Parathyroid adenoma (tissue), 2 donors: ENCODE results near the gene RAB20.
"Not testable (repeated sequence)": the region's sequence is repeated elsewhere in the genome, so short reads cannot be mapped to it uniquely, and the experiment has no call there.

Source experiments
- H2AFZ ChIP-seq: fragments of 300-600 bp; sonication (generic); one replicate; pipeline ENCODE4 v1.7.0; 2017; ENCODE audit warnings: antibody characterized with exemption, mild to moderate bottlenecking
- H3K27ac ChIP-seq: fragments of 300-600 bp; sonication (generic); one replicate; pipeline ENCODE4 v1.7.0; 2017
- H3K27me3 ChIP-seq: fragments of 300-600 bp; sonication (generic); one replicate; pipeline ENCODE4 v1.7.0; 2017; ENCODE audit warnings: low read length; ENCODE audit not compliant: control insufficient read depth, insufficient read depth
- H3K36me3 ChIP-seq: fragments of 300-600 bp; sonication (generic); one replicate; pipeline ENCODE4 v1.7.0; 2017; ENCODE audit warnings: low read length; ENCODE audit not compliant: control insufficient read depth, insufficient read depth
- H3K4me1 ChIP-seq: fragments of 300-600 bp; sonication (generic); one replicate; pipeline ENCODE4 v1.7.0; 2017; ENCODE audit warnings: control low read depth
- H3K4me2 ChIP-seq: fragments of 300-600 bp; sonication (generic); one replicate; pipeline ENCODE4 v1.7.0; 2017; ENCODE audit warnings: low read length
- H3K4me3 ChIP-seq: fragments of 300-600 bp; sonication (generic); one replicate; pipeline ENCODE4 v1.7.0; 2017; ENCODE audit warnings: low read depth, low read length
- H3K79me2 ChIP-seq: fragments of 300-600 bp; sonication (generic); one replicate; pipeline ENCODE4 v1.7.0; 2017; ENCODE audit warnings: control low read depth
- H3K9ac ChIP-seq: fragments of 300-600 bp; sonication (generic); one replicate; pipeline ENCODE4 v1.7.0; 2017; ENCODE audit warnings: mild to moderate bottlenecking
- H3K9me3 ChIP-seq: fragments of 300-600 bp; sonication (generic); one replicate; pipeline ENCODE4 v1.7.0; 2017; ENCODE audit warnings: low read length; ENCODE audit not compliant: control insufficient read depth
- CTCF ChIP-seq: fragments of 300-600 bp; sonication (generic); IDR thresholded peaks from one replicate; pipeline ENCODE4 v1.7.0; 2017; ENCODE audit warnings: antibody characterized with exemption, mild to moderate bottlenecking
- donor health status: primary hyperparathyroidism.

The RAB20 gene

GRCh38 chr13:110492679-110493593, 68.6 kb downstream of the RAB20 start:
- Histone ChIP-seq H3K9ac (no peak overlapping the region), H3K9me3 (no peaks in the 10 kb centered on the region), H3K36me3 (no peaks in the 10 kb centered on the region), H3K79me2 (no peaks in the 10 kb centered on the region), H3K4me2 (no peak overlapping the region), H2AFZ (no peak overlapping the region), H3K4me3 (no peak overlapping the region), H3K4me1 (no peaks in the 10 kb centered on the region), H3K27ac (no peak overlapping the region), H3K27me3 (no peaks in the 10 kb centered on the region)
- TF ChIP-seq CTCF, result no peak

GRCh38 chr13:110491869-110492678, 69.4 kb downstream of the RAB20 start:
- Histone ChIP-seq H3K9me3 (no peaks in the 10 kb centered on the region), H3K27me3 (no peaks in the 10 kb centered on the region), H3K9ac (no peak overlapping the region), H3K27ac (no peak overlapping the region), H3K79me2 (no peaks in the 10 kb centered on the region), H3K4me2 (no peak overlapping the region), H3K36me3 (no peaks in the 10 kb centered on the region), H3K4me3 (no peak overlapping the region), H3K4me1 (no peaks in the 10 kb centered on the region), H2AFZ (no peak overlapping the region)
- no peak for TF ChIP-seq CTCF

DNA sequence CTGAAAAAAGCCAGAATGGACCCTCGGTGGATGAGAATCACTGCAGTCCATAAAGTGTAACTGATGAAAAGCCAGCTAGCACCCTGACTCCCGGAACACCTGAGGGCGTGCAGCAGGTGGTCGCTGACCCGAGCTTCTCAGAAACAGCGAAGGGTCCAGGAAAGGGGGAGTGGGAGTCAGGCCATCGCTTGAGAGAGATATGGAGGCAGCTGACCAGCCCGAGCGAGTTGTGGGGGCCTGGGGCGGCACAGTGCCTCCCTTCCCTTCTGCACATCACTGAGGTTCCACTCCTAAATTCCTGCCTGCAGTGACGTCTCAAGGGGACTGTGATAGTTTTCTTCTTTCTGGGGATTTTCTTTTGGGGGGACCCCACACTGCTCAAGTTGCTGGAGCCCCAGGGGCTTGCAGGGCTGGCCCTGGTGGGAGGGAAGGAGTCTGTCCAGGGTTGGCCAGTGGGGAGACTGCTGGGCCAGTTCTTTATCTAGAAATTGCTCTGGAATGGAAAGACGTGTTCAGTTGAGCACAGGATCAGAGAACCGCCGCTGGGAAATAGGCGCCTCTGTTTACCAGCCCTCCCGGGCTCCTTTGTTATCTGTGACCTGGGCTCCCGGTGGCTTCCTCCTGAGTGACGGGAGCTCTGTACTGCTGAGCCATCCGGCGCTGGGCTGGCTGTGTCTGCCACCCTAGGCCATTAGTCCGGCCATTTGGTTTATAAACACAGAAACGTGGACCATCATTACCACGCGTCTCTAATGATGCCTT, 71.3 kb downstream of the RAB20 start:
- H3K27ac ChIP-seq, result no peak overlapping the region
- no peaks in the 10 kb centered on the region for H3K27me3 ChIP-seq
- H3K79me2 ChIP-seq, result no peaks in the 10 kb centered on the region
- H3K36me3 ChIP-seq, result no peaks in the 10 kb centered on the region
- H3K4me3 ChIP-seq, result no peak overlapping the region
- no peaks in the 10 kb centered on the region for H3K4me1 ChIP-seq
- H2AFZ ChIP-seq, result no peak overlapping the region
- no peak overlapping the region for H3K4me2 ChIP-seq
- H3K9me3 ChIP-seq, result no peaks in the 10 kb centered on the region
- TF ChIP-seq CTCF, result no peak
- H3K9ac ChIP-seq, result no peak overlapping the region

GRCh38 chr13:110486880-110487279, 74.6 kb downstream of the RAB20 start:
- not testable (repeated sequence) for H3K9me3 ChIP-seq, H3K27me3 ChIP-seq, H3K4me1 ChIP-seq, H3K79me2 ChIP-seq, H2AFZ ChIP-seq, H3K27ac ChIP-seq, H3K9ac ChIP-seq, H3K4me2 ChIP-seq, H3K4me3 ChIP-seq, H3K36me3 ChIP-seq
